HG02623 (cell line): ENCODE results near the gene ITGB8.

Experiments used
- ATAC-seq: cut with Tn5 transposase; IDR thresholded peaks from one replicate; pipeline ENCODE4 v1.9.1; 2021; ENCODE audit warnings: moderate library complexity; ENCODE audit not compliant: unreplicated experiment

The ITGB8 gene

GRCh38 chr7:20307119-20307518 lies 23.6 kb upstream of the ITGB8 start:
- peak; percentile 57 for ATAC-seq

GRCh38 chr7:20307901-20308300 lies 22.8 kb upstream of the ITGB8 start:
- no peak for ATAC-seq

DNA sequence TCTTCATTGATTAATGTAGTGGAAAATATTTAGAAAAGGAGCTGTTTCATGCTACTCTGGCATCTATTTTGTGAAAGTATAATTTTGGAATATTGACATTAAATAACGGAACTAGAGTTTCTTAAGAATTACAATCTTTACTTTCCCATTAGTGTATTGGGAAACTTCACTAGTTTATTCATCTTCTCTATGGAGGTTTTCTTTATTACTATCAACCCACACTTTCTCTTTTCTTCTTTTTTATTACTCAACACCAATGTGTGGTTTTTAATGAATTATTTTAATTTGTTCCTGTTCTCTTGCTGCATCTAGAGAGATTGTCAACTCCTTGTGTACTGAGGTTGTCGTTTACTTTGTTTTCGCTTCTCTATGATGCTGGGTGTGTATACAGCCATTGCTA lies 20.4 kb upstream of the ITGB8 start:
- no peak for ATAC-seq

DNA sequence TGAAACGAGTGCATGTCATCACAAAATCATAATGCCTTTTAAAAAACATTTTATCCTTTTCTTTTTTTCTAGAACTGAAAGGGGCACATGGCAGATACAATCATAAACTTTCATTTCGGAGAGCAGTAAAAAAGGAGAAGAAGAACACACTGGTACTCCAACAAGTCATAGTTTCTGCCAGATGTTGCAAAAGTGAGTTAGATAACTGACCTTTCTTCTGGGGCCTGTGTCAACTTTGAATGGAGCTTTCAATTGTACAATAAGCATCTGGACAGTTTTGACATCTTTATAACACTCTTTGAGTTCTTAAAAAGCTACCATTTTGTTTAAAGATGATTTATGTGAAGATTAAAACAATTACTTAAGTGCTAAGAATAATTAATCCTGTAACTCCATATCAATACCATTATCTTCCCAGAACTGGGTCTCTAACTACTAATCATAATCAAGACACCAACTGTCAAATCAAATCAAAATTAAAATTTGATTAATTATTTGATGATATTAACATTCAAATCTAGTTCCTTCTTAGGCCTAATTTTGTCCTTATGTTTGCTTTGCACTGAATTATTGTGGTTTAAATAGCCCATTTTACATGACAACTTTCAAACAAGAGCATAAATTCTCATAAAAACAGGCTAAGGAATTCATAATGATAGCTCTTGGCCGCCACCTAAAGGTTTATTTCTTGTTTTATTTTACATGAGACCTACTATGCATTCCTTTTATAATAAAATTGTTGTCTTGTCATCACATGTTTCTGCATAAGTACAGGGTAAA lies 19.5 kb upstream of the ITGB8 start:
- ATAC-seq: no peak

DNA sequence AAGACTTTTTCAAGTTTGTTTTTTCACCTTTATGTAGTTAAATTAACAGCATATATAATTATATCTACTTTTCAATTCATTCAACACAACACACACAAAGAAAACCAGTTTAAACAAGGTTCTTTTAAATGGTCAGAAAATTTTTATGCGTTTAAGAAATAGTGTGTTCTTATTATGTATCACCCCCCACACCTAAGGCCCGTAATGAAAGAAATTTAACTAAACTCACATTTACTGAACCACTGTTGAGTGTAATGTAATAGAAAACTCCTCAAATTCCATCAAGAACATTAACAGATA lies 19.0 kb upstream of the ITGB8 start:
- ATAC-seq: no peak

DNA sequence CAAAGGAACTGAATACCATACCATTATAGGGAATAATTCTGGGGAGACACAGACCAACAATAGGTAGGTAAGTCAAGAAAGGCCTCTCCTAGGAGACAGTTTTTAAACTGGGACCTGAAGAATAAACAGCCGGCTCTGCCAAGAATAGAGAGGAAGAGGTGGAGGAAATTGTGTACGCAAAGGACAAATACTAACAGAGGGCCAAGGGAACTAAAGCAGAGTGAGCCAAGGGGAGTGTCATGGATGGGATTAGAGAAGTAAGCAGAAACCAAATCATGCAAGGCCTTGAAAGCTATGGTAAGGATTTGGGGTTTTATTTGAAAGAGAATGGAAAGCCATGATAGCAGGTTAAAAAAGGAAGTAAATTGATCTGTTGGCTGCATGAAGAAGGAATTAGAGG lies 18.1 kb upstream of the ITGB8 start:
- ATAC-seq: no peak

DNA sequence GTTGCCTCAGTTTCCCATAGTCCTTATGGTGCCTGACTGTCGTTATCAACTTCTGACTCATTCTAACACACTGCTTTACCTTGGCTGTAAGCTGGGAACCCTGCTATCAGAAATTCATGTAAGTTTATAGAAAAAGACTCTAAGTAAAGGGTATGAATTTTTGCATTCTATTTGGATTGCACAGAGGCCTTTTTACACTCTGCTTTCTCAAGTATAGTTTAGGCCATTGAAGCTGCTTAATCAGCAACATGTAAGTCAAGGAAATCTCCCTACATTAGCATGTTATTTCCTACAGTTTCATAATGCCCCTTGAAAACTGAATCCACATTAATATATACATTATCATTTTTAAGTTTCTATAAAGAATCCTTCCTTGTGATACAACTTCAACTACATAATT lies 17.1 kb upstream of the ITGB8 start:
- no peak for ATAC-seq

- ATAC-seq: no peak
These were observed 16.5 kb upstream of the ITGB8 start for GRCh38 chr7:20314198-20314597.

- no peak for ATAC-seq
These were observed 14.0 kb upstream of the ITGB8 start for GRCh38 chr7:20316706-20317105.

DNA sequence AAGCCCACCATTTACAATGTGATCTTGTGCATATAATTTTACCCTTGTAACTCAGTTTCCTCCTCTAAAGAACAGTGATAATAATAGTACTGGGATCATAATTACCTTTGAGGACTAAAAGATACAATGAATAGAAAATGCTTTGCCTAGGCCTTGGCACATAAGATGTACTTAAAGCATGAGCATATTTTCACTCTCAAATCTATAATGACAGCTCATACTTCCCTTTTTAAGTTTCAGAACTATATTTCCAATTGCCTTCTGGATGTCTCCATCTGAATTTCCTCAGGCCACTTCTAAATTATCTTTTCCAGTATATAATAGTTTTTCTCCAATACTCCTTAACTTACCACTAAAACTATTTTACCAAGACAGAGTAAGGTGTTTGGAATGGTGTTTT lies 13.3 kb upstream of the ITGB8 start:
- no peak for ATAC-seq

DNA sequence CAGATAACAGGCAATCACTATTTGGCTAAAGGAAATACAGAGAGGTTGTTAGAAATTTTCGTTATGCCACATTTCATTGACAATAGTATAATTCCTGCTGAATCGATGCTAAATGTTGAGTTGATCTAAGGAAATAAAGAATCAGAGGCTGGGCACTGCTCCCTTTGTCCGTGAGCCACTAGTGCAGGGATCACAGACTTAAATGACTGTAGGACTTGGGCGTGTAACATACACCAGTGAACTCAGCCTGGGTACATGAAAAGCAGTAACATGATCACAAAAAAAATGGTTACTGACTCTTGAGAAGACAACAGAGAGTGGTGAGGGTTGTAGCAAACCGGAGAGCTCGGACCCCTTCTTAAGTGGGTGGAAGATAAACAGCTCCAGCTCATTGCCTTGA lies 11.8 kb upstream of the ITGB8 start:
- ATAC-seq: no peak

GRCh38 chr7:20320322-20320721 lies 10.4 kb upstream of the ITGB8 start:
- ATAC-seq: no peak

DNA sequence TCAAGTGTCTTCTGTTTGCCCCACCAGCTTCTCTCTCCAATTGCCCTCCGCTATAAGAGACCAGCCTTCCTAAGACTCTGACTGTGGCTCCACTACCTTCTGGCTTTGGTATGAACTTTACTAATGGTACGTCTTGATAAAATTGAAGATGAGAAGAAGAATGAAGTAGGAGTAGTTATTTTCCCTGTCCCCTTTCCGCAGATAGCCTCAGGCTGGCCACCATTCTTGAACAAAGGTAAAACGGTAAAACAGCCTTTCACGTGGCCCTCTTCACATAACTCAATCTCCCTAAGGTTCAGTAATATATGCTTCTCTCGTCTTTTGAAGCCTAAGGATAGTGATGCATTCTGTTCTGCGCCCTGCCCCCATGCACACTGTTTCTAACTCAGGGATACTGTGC lies 9.9 kb upstream of the ITGB8 start:
- ATAC-seq: no peak

- no peak for ATAC-seq
These were observed 7.1 kb upstream of the ITGB8 start for GRCh38 chr7:20323595-20323994.

GRCh38 chr7:20326342-20326741 lies 4.4 kb upstream of the ITGB8 start:
- no peak for ATAC-seq

DNA sequence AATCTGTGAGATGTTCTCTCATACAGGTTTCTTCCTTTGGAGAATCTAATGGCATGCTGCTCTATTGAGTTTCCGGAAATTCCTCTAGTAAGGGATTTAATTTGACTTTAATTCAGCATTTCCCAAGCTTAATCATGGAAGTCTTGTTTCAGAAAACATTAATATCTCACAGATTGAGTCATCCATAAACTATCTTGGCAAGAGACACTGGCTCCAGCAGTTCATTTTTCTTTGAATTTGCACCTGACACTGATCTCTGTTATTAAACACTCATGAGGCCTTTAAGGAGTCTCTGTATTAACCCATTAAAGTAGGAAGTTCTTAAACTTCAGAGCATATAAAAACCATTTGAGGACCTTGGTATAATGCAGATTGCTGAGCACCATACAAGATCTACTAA lies 3.6 kb upstream of the ITGB8 start:
- ATAC-seq: no peak

GRCh38 chr7:20328027-20328426 lies 2.7 kb upstream of the ITGB8 start:
- ATAC-seq: no peak

GRCh38 chr7:20328692-20329091 lies 2.0 kb upstream of the ITGB8 start:
- ATAC-seq: no peak

GRCh38 chr7:20329389-20330238 lies 1.1 kb upstream of the ITGB8 start:
- ATAC-seq: peak; percentile 29

DNA sequence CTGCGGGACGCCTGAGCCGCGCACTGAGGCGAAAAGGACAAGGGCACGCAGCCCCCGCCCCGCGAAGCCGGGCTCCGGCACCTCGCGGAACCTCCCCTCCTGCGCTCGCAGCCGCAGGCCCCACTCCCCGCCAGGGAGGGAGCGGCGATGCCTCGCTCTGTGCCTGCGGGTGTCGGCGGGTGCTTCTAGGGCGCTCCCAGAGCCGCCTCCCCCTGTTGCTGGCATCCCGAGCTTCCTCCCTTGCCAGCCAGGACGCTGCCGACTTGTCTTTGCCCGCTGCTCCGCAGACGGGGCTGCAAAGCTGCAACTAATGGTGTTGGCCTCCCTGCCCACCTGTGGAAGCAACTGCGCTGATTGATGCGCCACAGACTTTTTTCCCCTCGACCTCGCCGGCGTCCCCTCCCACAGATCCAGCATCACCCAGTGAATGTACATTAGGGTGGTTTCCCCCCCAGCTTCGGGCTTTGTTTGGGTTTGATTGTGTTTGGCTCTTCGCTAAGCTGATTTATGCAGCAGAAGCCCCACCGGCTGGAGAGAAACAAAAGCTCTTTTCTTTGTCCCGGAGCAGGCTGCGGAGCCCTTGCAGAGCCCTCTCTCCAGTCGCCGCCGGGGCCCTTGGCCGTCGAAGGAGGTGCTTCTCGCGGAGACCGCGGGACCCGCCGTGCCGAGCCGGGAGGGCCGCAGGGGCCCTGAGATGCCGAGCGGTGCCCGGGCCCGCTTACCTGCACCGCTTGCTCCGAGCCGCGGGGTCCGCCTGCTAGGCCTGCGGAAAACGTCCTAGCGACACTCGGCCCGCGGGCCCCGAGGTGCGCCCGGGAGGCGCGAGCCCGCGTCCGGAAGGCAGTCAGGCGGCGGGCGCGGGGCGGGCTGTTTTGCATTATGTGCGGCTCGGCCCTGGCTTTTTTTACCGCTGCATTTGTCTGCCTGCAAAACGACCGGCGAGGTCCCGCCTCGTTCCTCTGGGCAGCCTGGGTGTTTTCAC lies 519 bp downstream of the ITGB8 start:
- peak; percentile 18 for ATAC-seq
